ENCODE data around the gene GASK1A. TPM values are rescaled to one million over a fixed set of nuclear protein-coding genes. Genes with fewer than 3 reads are reported as not detected.

Gene GASK1A
- total and polyA plus RNA-seq, 2 of the 8 experiments (the other 6 are each of a cell fraction or from before 2014, with no cell fraction given), result 4.7 to 7.9 TPM

- CTCF ChIA-PET (ENCODE audit: partially characterized antibody), result interaction anchor here (1.5 kb wide), 1 partner anchor 21 kb away, joined by 3 read pairs; no protein-coding TSS in a partner anchor
- TF ChIP-seq NANOG (IDR thresholded peaks at IDR 0.05; ENCODE audit: insufficient read depth, low read depth, low read length, poor library complexity, severe bottlenecking), result no peak
- TF ChIP-seq MAFK (IDR thresholded peaks at IDR 0.05; ENCODE audit: low read depth, low read length), result no peak
- no peak for TF ChIP-seq GABPA (IDR thresholded peaks at IDR 0.05; ENCODE audit: borderline replicate concordance, insufficient read depth, low read length)
- TF ChIP-seq CEBPB (IDR thresholded peaks at IDR 0.05; ENCODE audit: low read depth, low read length), result no peak
- TF ChIP-seq BRCA1 (IDR thresholded peaks at IDR 0.05; ENCODE audit: low read depth, low read length), result no peak
- TF ChIP-seq SIRT6 (IDR thresholded peaks at IDR 0.05; ENCODE audit: low read length), result no peak
- no peak for TF ChIP-seq RFX5 (IDR thresholded peaks at IDR 0.05; ENCODE audit: borderline replicate concordance, low read depth, low read length)
- TF ChIP-seq CREB1 (IDR thresholded peaks at IDR 0.05), result no peak
- TF ChIP-seq TAF7 (optimal IDR thresholded peaks at IDR 0.05; ENCODE audit: borderline replicate concordance, low read depth, low read length), result no peak
- no peak for TF ChIP-seq TEAD4 (IDR thresholded peaks at IDR 0.05; ENCODE audit: low read depth, low read length)
- no peak for TF ChIP-seq SUZ12 (IDR thresholded peaks at IDR 0.05; ENCODE audit: low read length)
- TF ChIP-seq RXRA (IDR thresholded peaks at IDR 0.05; ENCODE audit: insufficient read depth, low read depth, low read length), result no peak
- TF ChIP-seq HDAC2 (IDR thresholded peaks at IDR 0.05; ENCODE audit: borderline replicate concordance in 1 of 2, low read depth in 2 of 2, low read length in 2 of 2), result no peak
- TF ChIP-seq SAP30 (IDR thresholded peaks at IDR 0.05; ENCODE audit: insufficient read depth, insufficient replicate concordance, low read length), result no peak
Observed at GRCh38 chr3:43028001-43028400, 48.9 kb downstream of the GASK1A start.

More at GRCh38 chr3:43028001-43028400, 48.9 kb downstream of the GASK1A start:
- POLR2A ChIA-PET (ENCODE audit: partially characterized antibody), result no interaction called here
- Histone ChIP-seq H3K27ac (ENCODE audit: low read depth, low read length) (no peak overlapping the region), H2BK15ac (ENCODE audit: low read length) (no peak overlapping the region), H3K79me1 (ENCODE audit: low read depth, low read length) (no peaks in the 10 kb centered on the region), H2BK5ac (ENCODE audit: low read depth, low read length) (no peak overlapping the region), H3K23ac (ENCODE audit: insufficient read length) (no peak overlapping the region), H2AFZ (ENCODE audit: low read length) (no peak overlapping the region), H3K9me3 (ENCODE audit: insufficient read depth in 2 of 2, low read depth in 1 of 2, low read length in 1 of 2) (no peaks in the 10 kb centered on the region), H3K18ac (ENCODE audit: extremely low read depth, low read length) (no peak overlapping the region), H3K14ac (ENCODE audit: insufficient read length) (no peak overlapping the region), H3K9ac (replicated peaks in 1 of 4; ENCODE audit: extremely low read depth in 1 of 4, low read depth in 3 of 4, low read length in 3 of 4) (no peak overlapping the region), H3K36me3 (ENCODE audit: control insufficient read depth in 2 of 4, insufficient read depth in 4 of 4, low read length in 3 of 4) (no peaks in the 10 kb centered on the region), H2AK5ac (ENCODE audit: low read depth, low read length) (no peak overlapping the region), H4K91ac (replicated peaks; ENCODE audit: insufficient read length, low read length) (no peak overlapping the region), H2BK12ac (ENCODE audit: low read depth, low read length) (no peak overlapping the region), H3K4me1 (replicated peaks in 1 of 4; ENCODE audit: control insufficient read depth in 3 of 4, insufficient read depth in 4 of 4, low read length in 3 of 4) (peaks cover 0 to 5% (median 2%) of the 10 kb centered on the region in 4 experiments; a peak in 2 of 7 replicates), H2BK120ac (replicated peaks; ENCODE audit: low read depth, low read length) (no peak overlapping the region), H3K4me3 (ENCODE audit: extremely low read depth in 1 of 4, insufficient read depth in 2 of 4, low read depth in 3 of 4, low read length in 4 of 4) (no peak overlapping the region), H3K79me2 (ENCODE audit: control insufficient read depth in 1 of 2, insufficient read depth in 2 of 2, low read length in 2 of 2) (no peaks in the 10 kb centered on the region), H2BK20ac (ENCODE audit: low read length) (no peak overlapping the region), H3K27me3 (replicated peaks in 1 of 4; ENCODE audit: control insufficient read depth in 3 of 4, extremely low read depth in 1 of 4, insufficient read depth in 3 of 4, low read length in 3 of 4) (no peaks in the 10 kb centered on the region), H3K56ac (replicated peaks; ENCODE audit: insufficient read length, low read depth, low read length) (no peak overlapping the region), H3K4me2 (ENCODE audit: insufficient read depth in 1 of 2, low read depth in 2 of 2, low read length in 2 of 2) (no peak overlapping the region), H4K8ac (ENCODE audit: extremely low read depth, insufficient read depth, low read length) (no peak overlapping the region), H4K20me1 (replicated peaks in 1 of 2; ENCODE audit: control insufficient read depth in 1 of 2, insufficient read depth in 2 of 2, low read length in 2 of 2) (no peaks in the 10 kb centered on the region), H4K5ac (ENCODE audit: insufficient read length, low read depth, low read length) (no peak overlapping the region), H3K4ac (replicated peaks; ENCODE audit: insufficient read length, low read depth, low read length) (no peak overlapping the region), H3K23me2 (ENCODE audit: low read depth, low read length) (no peaks in the 10 kb centered on the region)
- 77% methylated on average over 1 of the region's 1 CpG; no CpG with 5 or more reads in 1 of the 2 experiments for WGBS, 2 experiments (ENCODE audit: extremely low coverage in 1 of 2, insufficient coverage in 1 of 2, insufficient read length in 1 of 2, insufficient replicate concordance in 2 of 2, low coverage in 1 of 2, low lambda C conversion rate in 2 of 2, missing lambda C conversion rate in 1 of 2)
- DNase-seq (ENCODE audit: low read depth in 1 of 2, low spot score in 2 of 2) (no peak), FAIRE-seq (no peak)
